Measurements from ENCODE around the gene PPP2R1A. TPM values are rescaled to one million over a fixed set of nuclear protein-coding genes. Genes with fewer than 3 reads are reported as not detected.

The PPP2R1A gene
- total and polyA plus RNA-seq, 12 donors: 238 to 469 (median 401) TPM

DNA sequence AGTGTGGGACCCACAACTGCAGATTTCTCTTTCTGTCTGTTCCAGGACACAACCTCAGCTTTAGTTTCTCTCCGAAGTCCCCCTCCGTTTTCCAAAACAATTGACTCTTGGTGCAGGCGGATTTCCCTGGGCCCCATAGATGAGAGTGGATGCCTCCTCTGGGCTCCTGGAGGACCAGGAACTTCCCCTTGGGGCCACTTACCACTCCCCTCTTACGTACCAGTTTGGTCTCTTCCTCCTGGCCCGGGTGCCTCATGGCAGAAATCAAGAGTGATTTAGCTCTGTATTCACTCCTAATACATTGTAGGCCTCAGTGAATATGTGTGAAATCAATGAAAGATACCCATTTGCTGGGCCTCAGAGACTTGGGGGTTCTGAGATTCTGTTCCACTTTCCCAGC lies 34.4 kb downstream of the PPP2R1A start:
- 94 to 96% methylated on average over 5 of the region's 5 CpGs for WGBS, 2 donors

DNA sequence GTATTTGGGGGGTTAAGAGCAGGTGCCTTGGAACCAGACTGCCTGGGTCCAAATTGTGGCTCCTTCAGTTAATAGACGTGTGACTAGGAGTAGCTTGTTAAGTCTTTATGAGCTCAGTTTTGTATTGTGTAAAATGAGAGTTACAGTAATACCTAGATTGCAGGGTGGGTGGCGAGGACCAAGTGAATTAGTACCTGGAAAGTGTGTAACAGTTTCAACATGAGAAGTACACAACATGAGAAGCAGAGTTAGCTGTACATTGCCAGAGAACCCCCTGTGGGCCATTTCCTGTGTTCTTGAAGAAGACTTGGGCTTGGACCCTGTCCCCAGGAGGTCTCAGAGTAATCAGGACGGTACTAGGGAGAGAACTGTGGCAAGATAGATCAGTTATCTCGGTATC lies 36.8 kb downstream of the PPP2R1A start:
- 91 to 92% methylated on average over 4 of the region's 4 CpGs for WGBS, 2 donors
- intact Hi-C loops (cut with DNase I): no loop called here
- H3K36me3 ChIP-seq: peaks cover 0 to 95% (median 65%) of the 10 kb centered on the region in 9 donors
- TF ChIP-seq, protein P1, sequence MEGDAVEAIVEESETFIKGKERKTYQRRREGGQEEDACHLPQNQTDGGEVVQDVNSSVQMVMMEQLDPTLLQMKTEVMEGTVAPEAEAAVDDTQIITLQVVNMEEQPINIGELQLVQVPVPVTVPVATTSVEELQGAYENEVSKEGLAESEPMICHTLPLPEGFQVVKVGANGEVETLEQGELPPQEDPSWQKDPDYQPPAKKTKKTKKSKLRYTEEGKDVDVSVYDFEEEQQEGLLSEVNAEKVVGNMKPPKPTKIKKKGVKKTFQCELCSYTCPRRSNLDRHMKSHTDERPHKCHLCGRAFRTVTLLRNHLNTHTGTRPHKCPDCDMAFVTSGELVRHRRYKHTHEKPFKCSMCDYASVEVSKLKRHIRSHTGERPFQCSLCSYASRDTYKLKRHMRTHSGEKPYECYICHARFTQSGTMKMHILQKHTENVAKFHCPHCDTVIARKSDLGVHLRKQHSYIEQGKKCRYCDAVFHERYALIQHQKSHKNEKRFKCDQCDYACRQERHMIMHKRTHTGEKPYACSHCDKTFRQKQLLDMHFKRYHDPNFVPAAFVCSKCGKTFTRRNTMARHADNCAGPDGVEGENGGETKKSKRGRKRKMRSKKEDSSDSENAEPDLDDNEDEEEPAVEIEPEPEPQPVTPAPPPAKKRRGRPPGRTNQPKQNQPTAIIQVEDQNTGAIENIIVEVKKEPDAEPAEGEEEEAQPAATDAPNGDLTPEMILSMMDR (IDR thresholded peaks at IDR 0.05): no peak
- DNase-seq: no peak
- ATAC-seq: no peak
- H3K9me3 ChIP-seq: no peaks in the 10 kb centered on the region
- H3K4me1 ChIP-seq: no peaks in the 10 kb centered on the region
- no peak overlapping the region for H3K4me3 ChIP-seq
- no peaks in the 10 kb centered on the region for H3K27me3 ChIP-seq
- H3K27ac ChIP-seq: no peak overlapping the region

More for the DNA sequence above, 34.4 kb downstream of the PPP2R1A start:
- H3K36me3 ChIP-seq: peaks cover 16 to 100% (median 89%) of the 10 kb centered on the region in 9 donors
- no peak for ATAC-seq
- no peaks in the 10 kb centered on the region for H3K27me3 ChIP-seq
- intact Hi-C loops (cut with DNase I): no loop called here
- no peak for DNase-seq
- H3K27ac ChIP-seq: no peak overlapping the region
- no peaks in the 10 kb centered on the region for H3K4me1 ChIP-seq
- no peaks in the 10 kb centered on the region for H3K9me3 ChIP-seq
- H3K4me3 ChIP-seq: no peak overlapping the region
- TF ChIP-seq, protein P1 (IDR thresholded peaks at IDR 0.05): no peak

DNA sequence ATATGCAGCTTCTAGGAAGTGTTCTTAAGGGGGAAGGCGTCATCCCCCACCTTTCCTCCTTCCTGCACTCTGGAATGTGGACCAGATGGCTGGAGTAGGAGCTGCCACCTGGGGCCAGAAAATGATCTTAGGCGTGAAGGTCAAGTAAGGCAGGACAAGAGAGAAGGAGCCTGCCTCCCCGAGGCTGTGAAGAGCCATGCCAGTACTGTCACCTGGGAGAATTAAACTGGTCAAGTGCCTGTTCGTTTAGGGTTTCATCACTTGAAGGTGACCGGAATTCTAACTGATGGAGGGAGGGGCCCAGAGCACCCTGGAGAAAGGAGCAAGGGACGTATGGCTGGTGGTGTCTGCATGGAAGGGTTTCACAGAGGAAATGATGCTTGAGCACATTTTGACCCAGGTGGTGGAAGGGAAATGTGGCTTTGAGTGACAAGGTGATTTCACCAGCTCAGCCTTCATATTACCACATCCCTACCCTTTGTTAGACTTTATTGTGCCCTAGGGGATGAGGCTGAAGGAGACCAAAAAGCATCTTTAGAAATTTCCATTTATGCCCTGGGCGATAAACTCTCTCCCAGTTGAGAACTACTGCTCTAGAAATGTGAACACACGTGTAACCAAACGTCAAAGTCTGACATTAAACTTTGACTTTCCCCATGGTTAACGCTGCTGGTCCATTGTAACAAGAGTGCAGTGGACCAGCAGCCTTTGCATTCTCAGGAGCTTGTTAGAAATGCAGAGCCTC lies 37.5 kb downstream of the PPP2R1A start:
- TF ChIP-seq, protein P1 (IDR thresholded peaks at IDR 0.05): no peak
- no peaks in the 10 kb centered on the region for H3K27me3 ChIP-seq
- no peak overlapping the region for H3K27ac ChIP-seq
- peaks cover 0 to 89% (median 57%) of the 10 kb centered on the region in 9 donors for H3K36me3 ChIP-seq
- H3K4me1 ChIP-seq: no peaks in the 10 kb centered on the region
- H3K9me3 ChIP-seq: no peaks in the 10 kb centered on the region
- H3K4me3 ChIP-seq: no peak overlapping the region
- WGBS, 2 donors: 69 to 76% methylated on average over 10 of the region's 10 CpGs
- ATAC-seq (no peak), DNase-seq (no peak)
- intact Hi-C loops (cut with DNase I): no loop called here

DNA sequence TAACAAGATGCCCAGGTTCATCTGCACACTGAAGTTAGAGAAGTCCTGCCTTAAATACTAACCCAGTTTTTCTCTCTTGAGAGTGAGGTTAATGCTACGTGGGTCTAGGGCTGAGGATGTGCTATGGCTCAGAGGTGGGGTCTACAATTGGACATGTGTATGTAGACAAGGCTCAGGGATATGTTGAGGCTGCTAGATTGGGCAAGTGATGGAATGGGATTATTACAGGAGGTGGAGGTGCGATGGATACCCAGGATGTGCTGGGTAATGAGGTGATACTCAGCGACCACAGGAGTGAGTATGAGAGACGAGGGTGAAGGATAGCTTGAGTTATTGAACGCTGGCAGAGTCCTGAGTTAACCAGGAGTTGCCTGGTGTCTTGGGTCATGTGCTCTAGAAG lies 38.1 kb downstream of the PPP2R1A start:
- Histone ChIP-seq H3K4me1 (no peaks in the 10 kb centered on the region), H3K9me3 (no peaks in the 10 kb centered on the region), H3K27ac (no peak overlapping the region), H3K4me3 (no peak overlapping the region), H3K27me3 (no peaks in the 10 kb centered on the region), H3K36me3 (peaks cover 0 to 83% (median 51%) of the 10 kb centered on the region in 9 donors)
- intact Hi-C loops (cut with DNase I): no loop called here
- ATAC-seq (peak in 1 of 8 donors; percentile 15), DNase-seq (no peak)
- 87 to 88% methylated on average over 5 of the region's 5 CpGs for WGBS, 2 donors
- TF ChIP-seq, protein P1 (IDR thresholded peaks at IDR 0.05): no peak

All from heart right ventricle (tissue), 16 donors.